Trophoblast cell (in vitro differentiated cells and primary cell): ENCODE results near the gene TM9SF2.

ENCODE experiments used
- DNase-seq, 2 donors: peaks; one replicate each; pipeline ENCODE4 v3.0.0-alpha.2; 2016
- H2AFZ ChIP-seq: 2 replicates; pipeline ENCODE4 v1.6.1; 2013; ENCODE audit warnings: low read length, moderate library complexity, mild to moderate bottlenecking; ENCODE audit not compliant: insufficient read depth, poor library complexity
- H2AK5ac ChIP-seq: 2 replicates; pipeline ENCODE4 v1.6.1; 2013; ENCODE audit warnings: mild to moderate bottlenecking, low read length
- H2BK120ac ChIP-seq: 2 replicates; pipeline ENCODE4 v1.6.1; 2013; ENCODE audit warnings: low read length, mild to moderate bottlenecking, moderate library complexity; ENCODE audit not compliant: insufficient read depth, poor library complexity
- H2BK12ac ChIP-seq: 2 replicates; pipeline ENCODE4 v1.6.1; 2013; ENCODE audit warnings: mild to moderate bottlenecking, low read length, moderate library complexity
- H2BK5ac ChIP-seq: 2 replicates; pipeline ENCODE4 v1.6.1; 2013; ENCODE audit warnings: low read length, low read depth, moderate library complexity, mild to moderate bottlenecking; ENCODE audit not compliant: poor library complexity
- H3K14ac ChIP-seq: 2 replicates; pipeline ENCODE4 v1.6.1; 2013; ENCODE audit warnings: mild to moderate bottlenecking, low read length
- H3K18ac ChIP-seq: 2 replicates; pipeline ENCODE4 v1.6.1; 2013; ENCODE audit warnings: mild to moderate bottlenecking, low read length
- H3K23ac ChIP-seq: 2 replicates; pipeline ENCODE4 v1.6.1; 2013; ENCODE audit warnings: low read length
- H3K27ac ChIP-seq: 2 replicates; pipeline ENCODE4 v1.5.1; 2013; ENCODE audit warnings: low read depth, mild to moderate bottlenecking, inconsistent platforms, low read length, moderate library complexity
- H3K27me3 ChIP-seq: 2 replicates; pipeline ENCODE4 v1.6.1; 2013; ENCODE audit warnings: inconsistent platforms, mild to moderate bottlenecking, low read length, moderate library complexity; ENCODE audit not compliant: insufficient read depth
- H3K36me3 ChIP-seq, 2 experiments: 1 replicate in 1 of 2; 2 replicates in 1 of 2; pipeline ENCODE4 v1.6.1; 2013; ENCODE audit warnings: low read length in 2 of 2, mild to moderate bottlenecking in 2 of 2, moderate library complexity in 1 of 2; ENCODE audit not compliant: insufficient read depth in 2 of 2, control insufficient read depth in 1 of 2
- H3K4ac ChIP-seq: 2 replicates; pipeline ENCODE4 v1.6.1; 2013; ENCODE audit warnings: low read depth, mild to moderate bottlenecking, low read length, moderate library complexity
- H3K4me1 ChIP-seq, 2 experiments: 1 replicate in 1 of 2; 2 replicates in 1 of 2; pipeline ENCODE4 v1.6.1; 2013; ENCODE audit warnings: low read length in 2 of 2, mild to moderate bottlenecking in 2 of 2, moderate library complexity in 1 of 2; ENCODE audit not compliant: insufficient read depth in 2 of 2, control insufficient read depth in 1 of 2
- H3K4me2 ChIP-seq: 2 replicates; pipeline ENCODE4 v1.6.1; 2013; ENCODE audit warnings: inconsistent platforms, mild to moderate bottlenecking, low read length, moderate library complexity
- H3K4me3 ChIP-seq: 2 replicates; pipeline ENCODE4 v1.5.1; 2013; ENCODE audit warnings: mild to moderate bottlenecking, low read depth, low read length, inconsistent platforms
- H3K79me1 ChIP-seq: one replicate; pipeline ENCODE4 v1.6.1; 2013; ENCODE audit warnings: low read length
- H3K79me2 ChIP-seq: 2 replicates; pipeline ENCODE4 v1.6.1; 2013; ENCODE audit warnings: low read length, mild to moderate bottlenecking; ENCODE audit not compliant: control insufficient read depth, insufficient read depth, poor library complexity
- H3K9ac ChIP-seq: 2 replicates; pipeline ENCODE4 v1.6.1; 2013; ENCODE audit warnings: mild to moderate bottlenecking, low read length
- H3K9me3 ChIP-seq: 2 replicates; pipeline ENCODE4 v1.6.1; 2013; ENCODE audit warnings: low read depth, mild to moderate bottlenecking, control low read depth, inconsistent platforms, low read length; ENCODE audit not compliant: insufficient read depth
- H4K12ac ChIP-seq: 2 replicates; pipeline ENCODE4 v1.6.1; 2013; ENCODE audit warnings: low read depth, mild to moderate bottlenecking, low read length, moderate library complexity
- H4K8ac ChIP-seq: 2 replicates; pipeline ENCODE4 v1.6.1; 2013; ENCODE audit warnings: low read depth, mild to moderate bottlenecking, low read length, moderate library complexity
- H4K91ac ChIP-seq: one replicate; pipeline ENCODE4 v1.6.1; 2013; ENCODE audit warnings: low read depth, mild to moderate bottlenecking, low read length, moderate library complexity
- WGBS: extraction: QIAGEN DNeasy Blood & Tissue Kit; methylation state at CpG from one replicate; pipeline ENCODE4 v1.1.7; 2013; ENCODE audit warnings: missing lambda C conversion rate; ENCODE audit not compliant: insufficient read length, insufficient coverage; ENCODE audit errors: extremely low coverage; 5-methylcytosine and 5-hydroxymethylcytosine counted together

Gene TM9SF2

GRCh38 chr13:99548448-99548847, 47.2 kb downstream of the TM9SF2 start:
- no peak overlapping the region for H2AK5ac ChIP-seq
- no peak overlapping the region for H3K27ac ChIP-seq
- H2BK12ac ChIP-seq: no peak overlapping the region
- H3K4ac ChIP-seq: no peak overlapping the region
- H3K4me2 ChIP-seq: no peak overlapping the region
- no peak overlapping the region for H2BK120ac ChIP-seq
- H3K9ac ChIP-seq: no peak overlapping the region
- no peaks in the 10 kb centered on the region for H3K79me1 ChIP-seq
- no peak overlapping the region for H4K91ac ChIP-seq
- no peak for DNase-seq
- WGBS: no CpG with 5 or more reads among the region's 4 CpGs
- no peaks in the 10 kb centered on the region for H3K27me3 ChIP-seq
- H3K36me3 ChIP-seq: peaks cover 25 to 39% of the 10 kb centered on the region in 2 experiments
- no peak overlapping the region for H4K12ac ChIP-seq
- no peak overlapping the region for H4K8ac ChIP-seq
- H3K23ac ChIP-seq: no peak overlapping the region
- H3K14ac ChIP-seq: no peak overlapping the region
- H3K9me3 ChIP-seq: no peaks in the 10 kb centered on the region
- H2BK5ac ChIP-seq: no peak overlapping the region
- H3K18ac ChIP-seq: no peak overlapping the region
- H3K4me1 ChIP-seq: no peaks in the 10 kb centered on the region
- H3K4me3 ChIP-seq: no peak overlapping the region
- no peak overlapping the region for H2AFZ ChIP-seq
- H3K79me2 ChIP-seq: no peaks in the 10 kb centered on the region

- H3K14ac ChIP-seq: no peak overlapping the region
- H3K18ac ChIP-seq: no peak overlapping the region
- no peak overlapping the region for H4K8ac ChIP-seq
- H3K4me1 ChIP-seq: peaks cover 0 to 1% of the 10 kb centered on the region in 2 experiments
- WGBS: no CpG with 5 or more reads among the region's 5 CpGs
- no peaks in the 10 kb centered on the region for H3K79me1 ChIP-seq
- no peak overlapping the region for H2BK5ac ChIP-seq
- H4K12ac ChIP-seq: no peak overlapping the region
- no peak overlapping the region for H3K4me2 ChIP-seq
- H3K23ac ChIP-seq: no peak overlapping the region
- H3K4me3 ChIP-seq: no peak overlapping the region
- H3K9ac ChIP-seq: no peak overlapping the region
- H3K4ac ChIP-seq: no peak overlapping the region
- no peaks in the 10 kb centered on the region for H3K27me3 ChIP-seq
- H2BK12ac ChIP-seq: no peak overlapping the region
- no peak overlapping the region for H2BK120ac ChIP-seq
- H3K36me3 ChIP-seq: peaks cover 14 to 29% of the 10 kb centered on the region in 2 experiments
- no peak for DNase-seq
- H2AFZ ChIP-seq: no peak overlapping the region
- no peak overlapping the region for H3K27ac ChIP-seq
- no peak overlapping the region for H4K91ac ChIP-seq
- H2AK5ac ChIP-seq: no peak overlapping the region
- no peaks in the 10 kb centered on the region for H3K79me2 ChIP-seq
- no peaks in the 10 kb centered on the region for H3K9me3 ChIP-seq
These were observed 51.8 kb downstream of the TM9SF2 start for GRCh38 chr13:99553033-99553432.

DNA sequence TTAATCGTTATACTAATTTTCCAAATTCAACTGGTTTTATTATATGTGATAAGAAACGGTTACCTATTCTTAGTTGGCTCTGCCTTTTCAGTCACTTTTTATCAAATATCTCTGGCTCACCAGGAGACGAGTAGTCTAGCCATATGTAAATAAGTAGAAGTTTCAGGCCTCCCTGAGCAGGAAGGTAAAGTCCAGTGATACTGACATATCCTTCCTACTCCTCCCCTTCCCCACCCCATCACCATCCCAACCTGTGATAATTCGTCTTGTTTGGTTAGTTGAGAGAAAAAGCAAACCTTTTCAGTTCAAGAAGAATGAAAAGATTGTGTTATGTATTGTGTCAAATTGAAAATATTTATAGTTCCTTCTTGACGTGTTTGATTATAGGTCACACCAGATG, 53.9 kb downstream of the TM9SF2 start:
- H3K18ac ChIP-seq: no peak overlapping the region
- no peak overlapping the region for H3K4me3 ChIP-seq
- H3K4me1 ChIP-seq: peaks cover 0 to 1% of the 10 kb centered on the region in 2 experiments
- H2BK5ac ChIP-seq: no peak overlapping the region
- H3K4ac ChIP-seq: no peak overlapping the region
- no CpG with 5 or more reads among the region's 5 CpGs for WGBS
- no peak overlapping the region for H4K91ac ChIP-seq
- no peak overlapping the region for H4K8ac ChIP-seq
- H2BK120ac ChIP-seq: no peak overlapping the region
- peaks cover 11 to 23% of the 10 kb centered on the region in 2 experiments for H3K36me3 ChIP-seq
- no peak overlapping the region for H2AFZ ChIP-seq
- no peak for DNase-seq
- no peak overlapping the region for H3K4me2 ChIP-seq
- H3K9ac ChIP-seq: no peak overlapping the region
- no peaks in the 10 kb centered on the region for H3K27me3 ChIP-seq
- H3K79me1 ChIP-seq: no peaks in the 10 kb centered on the region
- no peak overlapping the region for H3K23ac ChIP-seq
- no peak overlapping the region for H2AK5ac ChIP-seq
- H3K9me3 ChIP-seq: no peaks in the 10 kb centered on the region
- no peak overlapping the region for H2BK12ac ChIP-seq
- H3K79me2 ChIP-seq: no peaks in the 10 kb centered on the region
- no peak overlapping the region for H3K27ac ChIP-seq
- no peak overlapping the region for H4K12ac ChIP-seq
- H3K14ac ChIP-seq: no peak overlapping the region

DNA sequence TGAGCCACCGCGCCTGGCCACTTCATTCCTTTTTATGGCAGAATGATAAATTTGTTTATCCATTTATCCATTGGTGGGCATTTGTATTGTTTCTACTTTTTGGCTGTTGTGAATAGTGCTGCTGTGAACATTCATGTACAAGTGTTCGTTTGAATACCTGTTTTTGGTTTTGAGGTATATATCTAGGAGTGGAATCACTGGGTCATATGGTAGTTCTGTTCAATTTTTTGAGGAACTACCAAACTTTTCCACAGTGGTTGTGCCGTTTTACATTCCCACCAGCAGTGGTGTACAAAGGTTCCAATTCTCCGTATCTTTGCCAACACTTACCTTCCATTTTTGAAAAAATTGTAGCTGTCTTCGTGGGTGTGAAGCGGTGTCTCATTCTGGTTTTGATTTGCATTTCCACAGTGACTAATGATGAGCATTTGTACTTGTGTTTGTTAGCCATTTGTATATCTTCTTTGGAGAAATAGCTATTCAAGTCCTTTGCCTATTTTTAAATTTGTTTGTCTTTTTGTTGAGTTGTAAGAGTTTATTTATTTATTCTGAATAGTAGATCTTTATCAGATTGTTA, 55.7 kb downstream of the TM9SF2 start:
- Histone ChIP-seq H3K27me3 (no peaks in the 10 kb centered on the region), H2AK5ac (no peak overlapping the region)
- no CpG with 5 or more reads among the region's 7 CpGs for WGBS

More for the DNA sequence above, 55.7 kb downstream of the TM9SF2 start:
- Histone ChIP-seq H2BK5ac (no peak overlapping the region), H3K23ac (no peak overlapping the region), H2BK12ac (no peak overlapping the region), H4K8ac (no peak overlapping the region), H3K14ac (no peak overlapping the region), H3K18ac (no peak overlapping the region), H3K27ac (no peak overlapping the region), H4K91ac (no peak overlapping the region), H3K4me2 (no peak overlapping the region), H3K79me1 (no peaks in the 10 kb centered on the region), H3K36me3 (peaks cover 11 to 23% of the 10 kb centered on the region in 2 experiments), H4K12ac (no peak overlapping the region), H2BK120ac (no peak overlapping the region), H2AFZ (no peak overlapping the region), H3K4me1 (peaks cover 0 to 1% of the 10 kb centered on the region in 2 experiments), H3K4me3 (no peak overlapping the region), H3K79me2 (no peaks in the 10 kb centered on the region), H3K9ac (no peak overlapping the region), H3K9me3 (no peaks in the 10 kb centered on the region), H3K4ac (no peak overlapping the region)
- DNase-seq: no peak
